HG03442 (cell line): Measurements from ENCODE around the gene ILDR1.
A peak's percentile ranks its signal among the peaks of the same experiment; 100 is the strongest.

ENCODE experiments used
- ATAC-seq: cut with Tn5 transposase; IDR thresholded peaks from one replicate; pipeline ENCODE4 v1.9.1; 2021; ENCODE audit warnings: mild to moderate bottlenecking, moderate library complexity; ENCODE audit not compliant: unreplicated experiment

ILDR1 gene

GRCh38 chr3:122021037-122021436, 1.0 kb downstream of the ILDR1 start:
- no peak for ATAC-seq

GRCh38 chr3:122019493-122019892, 2.6 kb downstream of the ILDR1 start:
- ATAC-seq: no peak

DNA sequence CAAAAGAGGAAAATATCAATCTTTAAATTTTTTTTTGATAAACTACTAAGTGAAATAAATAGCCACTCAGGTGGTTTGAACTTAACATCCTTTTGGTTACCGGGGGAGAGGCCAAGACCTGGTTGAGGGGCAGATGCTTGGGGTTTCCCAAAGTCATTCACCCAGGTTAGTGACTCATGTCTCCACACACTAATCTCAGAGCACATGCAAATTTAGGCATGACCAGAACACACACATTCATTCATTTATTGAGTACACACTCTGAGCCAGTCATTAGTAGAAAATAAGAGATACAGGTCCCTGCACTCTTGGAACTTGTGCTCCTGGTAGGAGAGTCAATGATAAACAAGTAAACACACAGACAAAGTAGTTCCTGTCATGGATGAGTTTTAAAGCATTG, 7.3 kb downstream of the ILDR1 start:
- ATAC-seq: peak; percentile 82

GRCh38 chr3:122013448-122013925, 8.6 kb downstream of the ILDR1 start:
- ATAC-seq: no peak

GRCh38 chr3:122012821-122013220, 9.2 kb downstream of the ILDR1 start:
- ATAC-seq: peak; percentile 13

GRCh38 chr3:122011396-122011795, 10.7 kb downstream of the ILDR1 start:
- ATAC-seq: no peak

DNA sequence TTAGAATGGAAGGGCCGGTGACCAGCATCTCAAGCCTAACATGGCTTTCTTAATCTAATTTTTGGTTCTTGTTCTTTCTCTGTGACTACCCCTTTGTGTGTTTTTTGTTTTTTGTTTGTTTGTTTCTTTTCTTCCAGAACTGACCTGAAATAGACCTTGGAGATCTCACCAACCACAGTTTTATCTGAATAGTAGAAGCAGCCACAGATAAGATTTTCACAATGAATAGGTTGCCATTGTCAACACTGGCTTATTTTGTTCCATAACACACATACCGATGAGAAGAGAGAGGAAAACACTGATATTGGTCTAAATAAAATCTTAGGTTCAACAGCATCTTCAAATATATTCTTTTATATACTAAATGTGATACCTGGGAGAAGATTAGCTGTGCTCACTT, 11.5 kb downstream of the ILDR1 start:
- ATAC-seq: no peak

- no peak for ATAC-seq
Observed at GRCh38 chr3:122008166-122008565, 13.9 kb downstream of the ILDR1 start.

DNA sequence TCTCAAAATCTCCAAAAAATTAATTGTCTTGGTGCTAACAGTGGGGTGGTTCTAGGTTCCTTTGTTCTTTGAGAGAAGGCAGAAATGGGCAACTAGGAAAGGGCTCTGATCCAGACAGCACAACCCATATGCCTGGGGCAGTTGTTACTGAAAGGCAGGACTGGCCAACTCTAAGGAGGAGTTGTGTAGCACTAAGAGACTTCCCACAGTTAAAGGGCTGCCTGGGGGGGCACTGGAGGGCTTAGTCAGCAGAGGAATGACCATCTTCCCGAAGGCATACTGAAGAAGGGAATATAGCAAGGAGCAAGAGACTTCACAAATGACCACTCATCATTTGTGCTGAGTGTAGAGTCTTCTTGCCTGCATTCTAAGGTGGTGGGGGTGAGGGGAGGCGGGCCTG, 15.8 kb downstream of the ILDR1 start:
- ATAC-seq: no peak

DNA sequence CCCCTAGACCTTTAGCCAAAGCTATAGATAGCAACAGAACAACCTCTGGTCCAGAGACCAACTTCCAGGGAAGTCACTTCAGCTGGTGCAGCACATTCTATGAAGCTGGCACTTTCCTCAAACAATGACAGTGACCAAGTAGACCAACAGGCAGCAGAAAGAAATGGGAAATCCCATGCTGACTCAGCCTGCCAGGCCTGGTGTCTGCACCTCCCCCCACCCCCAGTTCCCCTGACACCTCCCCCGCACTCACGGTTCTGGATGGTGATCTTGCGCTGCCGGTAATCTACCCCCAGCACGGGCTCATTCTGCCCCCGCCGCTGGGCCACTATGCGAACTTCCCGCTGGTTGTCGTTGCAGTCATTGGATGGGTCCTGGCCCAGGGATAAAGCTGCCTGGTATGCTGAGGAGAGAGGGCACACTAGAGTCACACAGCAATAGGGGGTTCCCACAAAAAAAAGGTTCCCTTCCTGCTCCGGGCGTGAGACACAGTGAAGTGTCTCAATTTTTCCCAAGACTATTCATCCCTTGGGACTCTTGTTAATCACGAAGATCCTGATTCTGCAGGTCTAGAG, 17.0 kb downstream of the ILDR1 start:
- peak; percentile 50 for ATAC-seq

GRCh38 chr3:122004107-122004506, 17.9 kb downstream of the ILDR1 start:
- ATAC-seq: no peak

- no peak for ATAC-seq
Observed at GRCh38 chr3:122003606-122004005, 18.4 kb downstream of the ILDR1 start.

DNA sequence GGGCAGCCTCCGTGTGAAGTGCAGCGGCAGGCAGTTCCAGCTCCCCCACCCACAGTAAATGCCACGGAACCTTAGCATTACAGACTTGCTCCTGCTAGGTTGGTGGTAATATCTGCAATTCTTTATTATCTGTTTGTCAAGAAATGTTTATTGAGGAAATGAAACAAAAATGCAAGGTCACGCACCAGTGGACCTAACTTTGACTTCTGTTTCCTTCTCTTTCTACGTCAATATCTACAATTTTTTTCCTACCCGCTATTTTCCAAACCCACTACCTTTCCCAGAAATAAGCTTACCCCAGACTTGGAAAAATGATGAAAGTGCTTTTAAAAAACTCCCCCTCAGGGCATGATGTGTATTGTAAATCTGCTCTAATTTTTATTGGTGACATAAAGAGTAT, 18.9 kb downstream of the ILDR1 start:
- ATAC-seq: no peak

- ATAC-seq: no peak
Observed at GRCh38 chr3:122002611-122003010, 19.4 kb downstream of the ILDR1 start.

- no peak for ATAC-seq
Observed at GRCh38 chr3:122001892-122002291, 20.2 kb downstream of the ILDR1 start.

DNA sequence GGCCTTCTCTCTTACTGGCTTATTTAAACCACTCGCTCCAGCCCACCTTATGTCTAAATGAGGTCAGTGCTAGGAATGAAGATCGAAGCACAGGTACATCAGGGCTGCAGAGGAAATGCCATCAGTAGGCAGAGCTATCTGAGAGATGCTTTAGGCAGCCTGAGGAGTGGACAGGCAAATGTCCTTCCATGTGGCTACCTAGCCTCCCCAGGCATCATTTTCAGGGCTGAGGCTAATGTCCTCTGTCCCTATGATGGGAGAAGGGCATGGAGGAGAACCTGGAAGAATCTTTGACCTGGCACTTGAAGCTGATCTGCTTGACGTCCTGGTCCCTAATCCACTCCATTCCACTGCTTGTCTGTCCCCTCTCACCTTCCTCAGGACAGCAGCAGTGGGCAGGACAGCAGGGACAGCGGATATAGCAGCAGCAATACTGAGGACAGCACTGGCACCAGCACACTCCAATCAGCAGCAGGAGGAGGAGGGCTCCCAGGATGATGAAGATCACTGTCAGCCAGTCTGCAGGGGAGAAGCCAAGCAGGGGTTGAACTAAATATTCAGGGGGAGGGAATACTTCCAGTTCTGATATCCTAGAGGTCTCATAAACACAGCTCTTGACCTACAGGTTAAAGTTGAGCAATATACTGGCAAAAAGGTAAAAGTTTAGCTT, 21.0 kb downstream of the ILDR1 start:
- ATAC-seq: no peak

DNA sequence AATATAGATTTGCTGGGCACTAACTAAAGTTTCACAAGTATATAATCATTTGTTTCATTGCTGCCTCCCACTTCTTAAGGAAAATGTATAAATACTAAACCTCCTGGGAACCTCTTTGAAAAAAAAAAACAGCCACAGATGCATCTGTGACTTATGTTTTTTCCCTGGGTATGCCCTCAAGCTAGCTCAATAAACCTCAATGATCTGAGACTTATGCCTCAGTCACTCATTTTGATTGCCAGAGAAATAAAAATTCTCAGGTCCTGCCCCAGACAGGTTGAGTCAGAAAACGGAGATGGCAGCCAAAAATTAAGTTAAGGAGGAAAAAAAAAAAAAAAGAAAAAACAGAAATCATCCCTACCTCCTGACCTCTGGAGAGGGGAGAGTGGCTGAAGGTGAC, 22.1 kb downstream of the ILDR1 start:
- no peak for ATAC-seq

GRCh38 chr3:121998611-121999473, 23.2 kb downstream of the ILDR1 start:
- no peak for ATAC-seq

DNA sequence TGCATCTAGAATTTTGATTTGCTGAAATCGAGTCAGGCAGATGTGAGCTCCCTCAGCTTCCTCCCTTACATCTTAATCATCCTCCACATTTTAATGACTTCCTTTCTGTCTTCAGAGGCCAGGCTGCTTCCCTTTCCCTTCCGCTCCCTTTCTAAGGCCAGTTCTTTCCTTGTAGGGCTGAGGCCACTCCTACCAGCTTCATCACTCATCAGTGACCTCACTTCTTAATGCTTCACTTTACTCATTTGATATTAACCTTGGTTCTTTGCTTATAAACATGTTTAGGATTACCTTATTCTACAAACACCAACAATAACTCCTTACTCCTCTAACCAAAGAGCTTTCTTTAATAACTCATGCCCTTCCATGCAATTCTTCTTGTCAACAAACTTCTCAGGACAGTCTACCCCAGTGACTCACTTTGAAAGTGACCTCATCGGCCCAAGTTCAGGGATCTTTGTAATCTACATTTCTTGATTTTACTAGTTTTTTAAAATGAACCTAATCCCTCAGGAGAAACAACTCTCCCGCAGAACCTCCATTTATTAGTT, 23.9 kb downstream of the ILDR1 start:
- peak; percentile 31 for ATAC-seq

DNA sequence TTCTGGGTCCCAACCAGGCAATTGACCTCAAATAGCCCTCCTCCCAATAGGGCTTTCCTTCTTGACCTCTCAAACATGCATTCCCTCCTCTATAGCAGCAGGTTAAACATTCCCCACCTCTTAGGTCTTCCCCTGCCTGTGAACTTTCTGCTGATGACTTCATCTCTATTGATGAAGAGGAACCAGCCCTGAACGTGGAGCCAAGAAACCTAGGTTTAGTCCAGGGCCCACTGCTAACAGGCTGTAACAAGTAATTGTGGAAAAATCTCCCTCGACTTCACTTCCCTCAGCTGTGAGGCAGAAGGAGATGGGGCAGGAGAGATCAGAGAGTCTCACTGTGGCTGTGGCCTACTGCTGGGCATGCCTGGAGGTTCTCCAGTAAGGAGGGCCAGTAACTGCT, 24.7 kb downstream of the ILDR1 start:
- no peak for ATAC-seq

GRCh38 chr3:121996441-121996840, 25.6 kb downstream of the ILDR1 start:
- no peak for ATAC-seq
